CD4-positive, alpha-beta T cell treated with Interferon alpha-2 for 1 hour (primary cell): ENCODE measurements around the gene ARMH1.
A peak's percentile ranks its signal among the peaks of the same experiment; 100 is the strongest.
"Not testable (repeated sequence)": the region's sequence is repeated elsewhere in the genome, so short reads cannot be mapped to it uniquely, and the experiment has no call there.

Experiments used
- DNase-seq, 2 donors: peaks; one replicate each; pipeline ENCODE4 v3.0.0-alpha.2; 2020 to 2022

Gene ARMH1

DNA sequence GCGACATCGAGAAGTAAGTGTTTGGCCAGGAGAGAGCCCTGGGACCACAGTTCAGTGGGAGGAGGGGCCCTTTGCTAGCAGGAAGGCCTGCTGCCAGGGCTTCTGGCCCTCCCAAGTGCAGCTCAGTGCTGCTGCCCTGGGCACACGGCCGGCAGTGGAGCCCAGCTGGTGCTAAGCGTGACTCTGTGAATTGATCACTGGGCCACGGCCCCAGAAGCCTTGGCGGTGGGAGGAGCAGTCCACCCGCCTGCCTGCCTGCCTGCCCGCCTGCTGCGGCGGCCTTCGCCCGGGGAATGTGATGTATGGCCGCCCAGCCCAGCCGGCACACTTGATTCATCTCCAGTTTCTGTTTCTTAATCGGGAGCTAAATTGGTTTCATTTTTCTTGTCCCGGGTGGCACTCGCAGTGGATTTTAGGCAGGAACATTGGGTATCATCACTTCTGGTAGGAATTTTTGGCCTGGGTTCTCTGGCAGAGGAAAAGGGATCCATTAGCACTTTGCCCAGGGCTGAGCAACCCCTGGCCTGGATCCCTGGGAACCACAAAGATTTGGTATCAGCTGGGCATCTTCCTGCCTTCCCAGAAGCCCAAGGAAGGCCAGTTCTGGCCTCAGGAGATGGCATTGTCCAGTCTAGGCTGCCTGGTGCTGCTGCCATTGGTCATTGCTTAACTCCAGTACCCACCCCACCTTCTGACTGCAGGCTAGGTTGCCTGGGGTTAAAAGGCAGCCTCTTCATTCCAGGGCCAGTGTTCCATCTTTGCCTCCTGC lies 28.9 kb upstream of the ARMH1 start:
- no peak for DNase-seq

- no peak for DNase-seq
These were observed 28.0 kb upstream of the ARMH1 start for GRCh38 chr1:44646261-44647110.

GRCh38 chr1:44647896-44648295 lies 26.6 kb upstream of the ARMH1 start:
- no peak for DNase-seq

DNA sequence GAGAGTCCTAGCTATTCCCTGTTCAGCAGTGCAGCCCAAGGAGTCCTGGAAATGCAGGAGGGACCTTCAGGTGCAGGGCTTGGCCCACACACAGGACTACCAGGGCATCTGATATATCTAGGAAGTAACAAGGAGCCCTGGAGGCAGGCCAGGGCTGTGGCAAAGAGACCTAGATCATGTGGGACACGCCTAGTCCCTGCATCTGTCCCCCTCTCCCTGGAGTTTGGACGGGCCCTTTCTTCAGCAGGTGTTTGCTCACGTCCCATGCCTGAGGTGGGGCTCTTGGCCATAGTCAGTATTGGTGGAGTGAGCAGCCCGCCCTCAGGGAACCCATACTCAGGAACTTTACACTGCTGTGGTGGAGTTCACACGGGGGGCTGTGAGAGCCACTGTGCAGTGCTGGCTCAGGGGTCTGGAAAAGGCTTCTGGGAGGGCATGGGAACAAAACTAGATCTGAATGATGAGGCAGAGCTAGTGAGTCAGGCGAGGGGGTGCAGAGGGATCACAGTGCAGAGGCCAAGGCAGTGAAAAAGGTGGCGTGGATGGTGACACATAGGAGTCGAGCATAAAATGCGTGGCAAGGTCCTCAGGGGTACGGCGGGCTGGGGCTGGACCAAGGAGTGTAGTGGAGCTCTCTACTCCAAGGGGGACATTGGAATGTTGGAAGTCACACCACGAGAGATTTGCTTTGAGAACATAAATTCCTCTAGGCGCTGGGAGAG lies 25.8 kb upstream of the ARMH1 start:
- no peak for DNase-seq

DNA sequence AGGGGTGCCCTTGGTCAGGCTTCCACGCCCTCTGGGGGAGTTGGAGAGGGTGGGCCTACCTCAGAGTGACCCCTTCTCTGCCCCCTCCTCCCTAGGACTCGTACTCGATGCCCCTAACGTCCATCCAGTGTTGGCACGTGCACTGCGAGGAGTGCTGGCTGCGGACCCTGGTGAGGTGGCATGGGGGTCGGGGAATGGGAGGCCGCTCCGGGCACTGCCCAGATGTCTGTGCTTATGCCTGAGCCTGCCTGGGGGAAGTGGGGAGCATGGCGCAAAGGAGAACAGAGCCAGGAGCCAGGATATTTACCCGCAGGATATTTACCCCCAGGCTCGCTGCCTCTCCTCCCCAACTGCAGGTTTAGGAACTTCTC lies 24.7 kb upstream of the ARMH1 start:
- no peak for DNase-seq

DNA sequence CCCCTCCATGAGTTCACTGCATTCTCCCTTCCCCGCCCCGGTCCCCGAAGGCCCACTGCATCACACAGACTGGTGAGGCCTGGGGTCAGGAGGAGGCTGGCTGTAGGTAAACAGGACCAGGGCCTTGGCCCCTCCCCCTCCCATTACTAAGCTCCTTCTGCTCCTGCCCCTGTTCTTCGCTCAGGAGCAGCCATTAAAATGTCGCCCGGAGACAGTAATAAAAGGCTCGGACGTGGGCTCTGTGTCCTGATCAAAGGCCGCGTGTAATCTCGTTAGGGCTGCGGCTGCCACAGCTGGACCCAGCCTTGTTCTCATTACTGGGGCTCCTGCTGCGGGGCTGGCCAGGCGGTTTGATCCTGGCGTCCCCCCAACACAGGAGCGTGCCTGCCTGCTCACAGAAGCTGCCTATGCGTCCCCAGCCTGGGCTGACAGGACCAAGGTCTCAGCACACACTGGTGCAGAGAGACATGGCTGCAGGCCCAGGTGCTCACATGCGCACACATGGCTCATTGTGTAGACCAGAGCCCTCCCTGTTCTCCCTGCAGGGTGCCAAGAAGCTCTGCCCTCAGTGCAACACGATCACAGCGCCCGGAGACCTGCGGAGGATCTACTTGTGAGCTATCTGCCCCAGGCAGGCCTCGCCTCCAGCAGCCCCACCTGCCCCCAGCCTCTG lies 24.2 kb upstream of the ARMH1 start:
- DNase-seq, result no peak

DNA sequence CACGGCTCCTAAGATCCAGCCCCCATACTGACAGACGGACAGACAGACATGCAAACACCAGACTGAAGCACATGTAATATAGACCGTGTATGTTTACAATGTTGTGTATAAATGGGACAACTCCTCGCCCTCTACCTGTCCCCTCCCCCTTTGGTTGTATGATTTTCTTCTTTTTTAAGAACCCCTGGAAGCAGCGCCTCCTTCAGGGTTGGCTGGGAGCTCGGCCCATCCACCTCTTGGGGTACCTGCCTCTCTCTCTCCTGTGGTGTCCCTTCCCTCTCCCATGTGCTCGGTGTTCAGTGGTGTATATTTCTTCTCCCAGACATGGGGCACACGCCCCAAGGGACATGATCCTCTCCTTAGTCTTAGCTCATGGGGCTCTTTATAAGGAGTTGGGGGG lies 23.4 kb upstream of the ARMH1 start:
- DNase-seq, result no peak

- peak; percentile 67 to 79 for DNase-seq
These were observed 21.9 kb upstream of the ARMH1 start for GRCh38 chr1:44652445-44653106.

DNA sequence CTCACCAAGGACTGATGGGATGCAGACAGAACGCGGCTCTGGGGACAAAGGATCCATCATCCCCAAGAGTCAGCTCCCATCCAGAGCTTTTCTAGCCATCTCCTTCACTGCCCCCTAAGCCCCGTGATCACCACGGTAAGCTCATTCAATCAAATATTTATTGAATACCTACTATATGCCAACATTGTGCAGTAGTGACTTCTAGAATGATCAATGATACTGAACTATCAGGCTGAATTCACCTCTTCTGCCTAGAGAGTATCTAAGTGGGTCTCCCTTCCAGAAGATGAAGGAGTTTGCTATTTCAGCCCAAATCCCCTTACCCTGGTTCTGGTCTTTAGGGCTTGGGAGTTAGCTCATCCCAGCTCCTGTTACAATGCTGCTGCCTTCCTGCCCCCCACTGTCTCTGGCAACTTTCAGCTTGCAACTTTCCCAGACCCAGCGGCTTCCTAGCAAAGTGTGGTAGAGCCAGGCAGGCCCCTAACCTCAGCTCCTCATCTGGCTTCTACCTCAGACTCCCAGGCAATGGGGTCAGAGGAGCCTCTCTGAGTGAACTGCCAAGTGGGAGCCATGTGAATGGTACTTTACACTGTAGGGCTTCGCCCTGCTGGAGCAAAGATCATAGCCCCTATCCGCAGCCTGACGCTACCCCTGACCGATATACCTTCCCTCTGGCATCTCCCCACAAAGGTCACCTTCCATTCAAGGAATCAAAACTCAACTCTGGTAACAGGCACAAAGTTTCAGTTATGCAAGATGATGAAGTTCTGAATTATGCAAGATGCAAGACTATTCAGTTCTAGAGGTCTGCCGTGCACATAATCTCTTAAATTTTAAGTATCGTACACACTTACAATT lies 21.2 kb upstream of the ARMH1 start:
- no peak for DNase-seq

DNA sequence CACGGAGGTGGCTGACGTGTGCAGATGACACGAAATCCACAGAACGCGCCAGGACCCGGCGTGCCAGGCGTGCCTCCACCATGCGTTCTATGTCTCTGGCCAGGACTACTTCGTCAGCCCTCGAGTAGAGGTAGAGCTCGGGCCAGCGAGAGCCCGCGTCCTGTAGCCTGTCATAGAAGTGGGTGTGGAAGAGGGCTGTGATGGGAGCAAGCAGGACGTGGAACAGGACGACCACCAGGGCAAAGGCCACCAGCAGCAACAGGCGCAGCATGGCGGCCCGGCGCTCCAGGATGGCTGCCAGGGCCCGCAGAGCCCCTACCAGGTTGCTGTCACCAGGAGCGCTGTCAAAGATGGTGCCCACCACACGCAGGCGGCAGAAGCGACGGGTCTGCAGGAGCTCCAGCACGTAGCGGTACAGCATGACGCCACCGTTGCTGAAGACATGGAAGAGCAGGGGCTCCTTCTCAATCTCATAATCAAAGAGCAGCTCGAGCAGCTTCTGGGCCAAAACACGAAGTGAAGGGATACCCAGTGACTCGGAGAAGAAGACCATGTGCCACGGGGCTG lies 19.8 kb upstream of the ARMH1 start:
- no peak for DNase-seq

GRCh38 chr1:44655609-44656008 lies 18.9 kb upstream of the ARMH1 start:
- no peak for DNase-seq

GRCh38 chr1:44659566-44659965 lies 14.9 kb upstream of the ARMH1 start:
- DNase-seq, result no peak

GRCh38 chr1:44660176-44660575 lies 14.3 kb upstream of the ARMH1 start:
- DNase-seq, result no peak

GRCh38 chr1:44661781-44662682 lies 12.5 kb upstream of the ARMH1 start:
- no peak for DNase-seq

- DNase-seq, result no peak
These were observed 11.9 kb upstream of the ARMH1 start for GRCh38 chr1:44662683-44663030.

DNA sequence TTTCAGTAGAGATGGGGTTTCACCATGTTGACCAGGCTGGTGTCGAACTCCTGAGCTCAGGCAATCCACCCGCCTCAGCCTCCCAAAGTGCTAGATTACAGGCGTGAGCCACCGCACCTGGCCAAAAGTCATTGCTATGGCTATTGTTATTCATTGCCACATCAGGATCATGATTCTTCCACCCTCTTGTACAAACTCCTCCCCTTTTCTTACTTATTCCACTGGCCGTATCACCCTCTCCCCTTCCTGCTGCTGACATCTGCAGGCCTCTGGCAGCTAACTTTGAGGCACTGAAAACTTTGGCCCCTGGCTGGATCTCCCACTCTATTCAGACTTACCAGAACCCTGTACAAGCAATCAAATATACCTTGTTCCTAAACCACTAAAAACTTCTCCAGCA lies 11.1 kb upstream of the ARMH1 start:
- no peak for DNase-seq

DNA sequence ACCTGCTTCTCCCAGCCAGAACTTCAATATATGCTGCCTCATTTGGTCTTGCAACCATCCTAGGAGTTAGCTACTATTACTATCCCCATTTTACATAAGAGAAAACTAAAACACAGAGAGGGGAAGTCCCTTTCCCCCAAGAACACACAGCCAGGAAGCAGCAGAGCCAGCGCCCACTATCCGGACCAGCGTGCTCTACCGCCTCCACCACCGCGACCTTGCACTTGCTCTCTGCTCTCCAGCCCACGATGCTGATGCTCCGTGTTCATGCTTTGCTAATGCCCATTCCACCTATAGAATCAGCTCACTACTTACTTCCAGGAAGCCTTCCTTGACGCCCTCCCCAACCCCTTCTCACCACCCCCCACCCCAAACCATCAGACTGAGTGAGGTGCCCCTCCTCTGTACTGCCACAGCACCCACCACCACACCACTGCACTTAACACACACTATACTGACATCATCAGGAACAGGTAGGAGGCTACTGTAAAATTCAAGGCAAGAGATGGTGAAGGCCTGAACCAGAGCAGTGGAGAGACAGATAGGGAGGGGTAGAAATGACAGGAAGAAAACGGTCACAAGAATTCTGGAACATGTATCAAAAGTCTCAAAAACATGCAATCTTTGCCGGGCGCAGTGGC lies 9.7 kb upstream of the ARMH1 start:
- no peak for DNase-seq

- DNase-seq, result not testable (repeated sequence)
These were observed 7.8 kb upstream of the ARMH1 start for GRCh38 chr1:44666719-44667118.

GRCh38 chr1:44670751-44671640 lies 3.5 kb upstream of the ARMH1 start:
- DNase-seq, result no peak
